Activated CD4-positive, alpha-beta T cell treated with anti-CD3 and anti-CD28 coated beads for 1 hour (primary cell): ENCODE measurements around the gene DMD.
"Not testable (repeated sequence)": the region's sequence is repeated elsewhere in the genome, so short reads cannot be mapped to it uniquely, and the experiment has no call there.

ENCODE experiments used
- DNase-seq: peaks from one replicate; pipeline ENCODE4 v3.0.0-alpha.2; 2020

DMD gene

GRCh38 chrX:33149085-33149484 is 62.3 kb downstream of the DMD start:
- no peak for DNase-seq

DNA sequence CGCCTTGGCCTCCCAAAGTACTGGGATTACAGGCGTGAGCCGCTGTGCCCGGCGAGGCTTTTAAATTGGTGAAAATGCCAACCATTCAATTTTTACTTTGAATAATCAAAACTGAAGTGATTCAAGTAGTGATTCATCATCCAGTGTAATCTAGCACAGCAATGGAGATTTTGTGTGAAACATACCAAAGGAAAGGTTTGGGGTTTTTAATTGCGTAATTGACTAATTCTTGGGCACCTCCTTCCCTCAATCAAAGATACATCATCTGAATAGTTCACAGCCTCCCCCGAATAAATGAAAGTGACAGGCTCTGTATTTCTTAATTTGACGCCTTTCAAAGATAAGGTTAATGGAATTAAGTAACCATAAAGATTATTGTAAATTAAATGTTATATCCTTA is 69.0 kb downstream of the DMD start:
- DNase-seq = no peak

- no peak for DNase-seq
These were observed 72.6 kb downstream of the DMD start for GRCh38 chrX:33138677-33139249.

- no peak for DNase-seq
These were observed 77.2 kb downstream of the DMD start for GRCh38 chrX:33134164-33134563.

DNA sequence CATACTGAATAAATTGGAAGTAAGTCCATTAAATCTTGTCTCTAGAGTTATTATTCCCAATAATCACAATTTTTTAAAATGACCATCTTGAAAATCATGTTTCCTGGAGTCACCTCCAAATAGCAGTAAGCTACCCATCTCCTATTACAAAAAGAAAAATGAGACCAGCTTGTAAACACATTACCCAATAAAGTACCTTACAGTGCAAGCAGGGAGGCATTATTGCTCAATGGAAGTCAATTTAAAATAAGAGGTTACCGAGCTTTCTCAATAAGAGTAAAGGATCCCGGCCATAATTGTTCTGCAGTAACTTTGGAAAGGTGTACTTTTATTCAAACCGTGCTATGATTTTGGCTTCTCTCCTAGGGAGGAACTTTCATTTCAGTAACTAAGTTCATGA is 78.0 kb downstream of the DMD start:
- no peak for DNase-seq

- no peak for DNase-seq
These were observed 78.8 kb downstream of the DMD start for GRCh38 chrX:33132569-33132968.

- no peak for DNase-seq
These were observed 81.7 kb downstream of the DMD start for GRCh38 chrX:33129607-33130006.

- no peak for DNase-seq
These were observed 83.1 kb downstream of the DMD start for GRCh38 chrX:33128048-33128805.

DNA sequence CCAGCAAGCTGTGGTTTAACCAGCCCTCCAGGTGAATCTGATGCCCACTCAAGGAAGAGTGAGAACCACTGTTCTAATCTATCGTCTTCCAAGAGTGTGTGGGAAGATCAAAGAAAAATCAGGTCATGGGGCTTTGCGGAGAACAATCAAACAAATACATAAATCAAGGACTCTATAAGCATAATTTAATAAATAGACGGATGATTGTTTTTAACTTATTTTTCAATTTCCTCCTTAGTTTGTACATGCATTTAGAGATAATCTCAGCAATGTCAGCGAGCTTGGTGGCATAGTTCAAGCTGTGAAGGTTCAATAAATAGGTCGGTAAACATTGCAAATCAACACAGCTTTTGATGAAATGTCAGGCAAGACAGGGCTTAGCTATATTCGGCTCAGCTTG is 84.9 kb downstream of the DMD start:
- no peak for DNase-seq

DNA sequence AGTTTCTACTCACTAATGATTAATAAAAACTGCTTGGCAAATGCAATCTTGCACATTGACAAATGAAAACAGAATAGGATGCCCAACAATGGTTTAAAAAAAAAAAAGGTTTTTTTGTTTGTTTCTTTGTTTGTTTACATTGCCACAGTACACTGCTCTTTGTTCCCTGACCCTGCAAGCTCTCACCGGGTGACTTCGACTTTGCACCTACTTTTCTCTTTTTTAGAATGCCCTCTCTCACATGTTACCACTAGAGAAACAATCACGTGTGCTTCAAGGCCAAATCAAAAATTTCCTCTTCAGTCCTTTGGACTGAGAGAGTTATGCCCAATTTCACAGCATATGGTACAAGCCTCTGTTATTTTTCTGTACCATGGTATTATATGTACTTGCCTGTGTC is 101.5 kb downstream of the DMD start:
- DNase-seq = no peak

DNA sequence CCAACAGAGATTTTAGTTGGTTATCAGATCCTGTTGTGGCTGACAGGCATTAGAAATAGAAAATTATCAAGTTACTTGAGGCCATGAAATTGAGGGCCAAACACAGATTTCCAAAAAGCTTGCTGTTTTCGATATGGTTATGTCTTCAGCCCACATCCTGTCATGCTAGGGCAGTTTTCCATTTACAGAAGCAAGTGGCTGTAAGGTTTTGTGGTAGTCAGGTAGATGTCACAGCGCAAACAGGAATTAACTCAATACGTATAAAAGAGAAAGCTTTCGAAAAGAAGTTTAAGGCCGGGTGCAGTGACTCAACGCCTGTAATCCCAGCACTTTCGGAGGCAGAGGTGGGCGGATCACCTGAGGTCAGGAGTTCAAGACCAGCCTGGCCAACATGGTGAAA is 104.6 kb downstream of the DMD start:
- DNase-seq = no peak

- no peak for DNase-seq
These were observed 116.3 kb downstream of the DMD start for GRCh38 chrX:33095079-33095478.

DNA sequence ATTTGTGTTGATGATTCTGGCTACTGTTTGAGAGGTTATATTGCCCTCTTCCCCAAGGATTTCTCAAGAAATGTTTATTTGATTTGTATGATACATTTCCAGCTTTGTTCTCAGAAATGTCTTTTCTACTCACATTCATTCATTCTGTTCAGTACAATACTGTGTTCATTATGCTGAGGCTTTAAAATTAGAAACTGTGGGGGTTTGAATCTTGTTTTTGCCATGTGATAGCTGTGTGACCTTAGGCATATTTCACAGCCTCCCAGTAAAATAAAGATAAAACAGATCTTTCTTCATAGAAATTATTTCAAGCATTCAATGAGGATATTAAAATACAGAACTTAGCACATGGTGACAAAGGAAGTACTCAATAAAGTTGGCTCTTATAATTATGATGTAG is 123.9 kb downstream of the DMD start:
- no peak for DNase-seq

DNA sequence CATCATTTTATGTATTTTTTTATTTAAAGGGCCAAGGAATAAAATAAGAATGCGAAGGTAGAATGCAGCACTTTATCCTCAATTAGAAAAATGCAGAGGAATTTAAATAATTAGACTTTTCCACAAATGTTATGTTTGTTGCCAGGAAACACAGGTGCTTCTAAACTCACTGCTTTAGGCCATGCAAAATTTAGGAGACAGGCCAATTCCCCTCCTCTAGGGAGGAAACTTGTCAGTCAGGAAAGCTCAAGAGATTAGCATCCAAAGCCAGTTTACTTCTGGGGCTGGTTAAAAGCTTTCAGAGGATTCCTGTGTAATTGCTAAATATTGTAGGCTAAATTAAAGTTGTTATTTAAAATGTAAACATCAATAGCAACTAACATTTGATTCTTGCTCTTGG is 124.5 kb downstream of the DMD start:
- DNase-seq = no peak

- no peak for DNase-seq
These were observed 129.0 kb downstream of the DMD start for GRCh38 chrX:33082371-33082770.

DNA sequence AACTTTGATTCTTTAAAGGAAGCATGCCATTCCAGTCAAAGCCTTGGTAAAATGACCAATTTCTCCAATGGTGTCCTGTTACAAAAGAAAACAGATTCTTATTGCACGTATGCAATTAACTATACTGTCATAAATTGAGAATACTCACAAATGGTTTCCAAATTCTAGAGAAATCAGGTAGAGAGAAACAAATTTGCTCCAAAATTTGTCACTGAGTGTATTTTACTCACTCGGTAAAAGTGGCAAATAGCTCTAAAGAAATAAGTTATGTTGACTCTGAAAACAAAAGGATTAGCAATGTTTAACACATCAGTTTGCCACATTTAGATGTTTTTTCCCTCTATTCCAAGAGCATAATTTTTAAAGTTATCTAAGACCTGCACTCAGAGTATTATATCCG is 133.1 kb downstream of the DMD start:
- no peak for DNase-seq

DNA sequence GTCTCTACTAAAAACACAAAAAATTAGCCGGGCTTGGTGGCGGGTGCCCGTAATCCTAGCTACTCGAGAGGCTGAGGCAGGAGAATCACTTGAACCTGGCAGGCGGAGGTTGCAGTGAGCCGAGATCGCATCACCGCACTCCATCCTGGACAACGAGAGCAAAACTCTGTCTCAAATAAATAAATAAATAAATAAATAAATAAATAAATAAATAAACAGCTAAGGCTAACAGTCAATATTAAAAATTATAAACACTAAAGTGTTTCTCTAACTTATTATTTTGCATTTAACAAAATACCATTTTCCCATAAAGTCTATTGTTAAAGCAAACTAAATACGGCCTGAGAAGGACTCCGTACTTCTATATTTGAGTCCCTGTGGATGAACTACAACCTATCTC is 137.7 kb downstream of the DMD start:
- DNase-seq = not testable (repeated sequence)

DNA sequence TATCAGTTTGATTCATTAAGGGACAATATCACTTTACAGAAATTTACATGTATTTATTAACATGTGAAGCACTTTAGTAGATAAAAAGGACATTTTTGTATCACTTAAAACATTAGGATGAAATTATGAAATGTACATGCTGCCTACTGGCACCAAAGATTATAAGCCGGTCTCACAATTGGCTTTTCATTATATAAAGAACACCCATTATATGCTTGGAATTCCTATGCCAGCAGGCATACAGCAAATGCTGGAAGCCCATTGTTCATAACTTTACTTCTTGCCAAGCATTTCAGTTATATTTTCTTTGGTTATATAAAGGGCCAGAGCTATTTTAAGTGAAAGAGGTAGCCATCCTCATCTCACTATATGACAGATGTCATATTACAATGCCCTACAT is 145.9 kb downstream of the DMD start:
- DNase-seq = no peak

- DNase-seq = no peak
These were observed 149.3 kb downstream of the DMD start for GRCh38 chrX:33062041-33062440.

GRCh38 chrX:33053001-33053400 is 158.3 kb downstream of the DMD start:
- no peak for DNase-seq

DNA sequence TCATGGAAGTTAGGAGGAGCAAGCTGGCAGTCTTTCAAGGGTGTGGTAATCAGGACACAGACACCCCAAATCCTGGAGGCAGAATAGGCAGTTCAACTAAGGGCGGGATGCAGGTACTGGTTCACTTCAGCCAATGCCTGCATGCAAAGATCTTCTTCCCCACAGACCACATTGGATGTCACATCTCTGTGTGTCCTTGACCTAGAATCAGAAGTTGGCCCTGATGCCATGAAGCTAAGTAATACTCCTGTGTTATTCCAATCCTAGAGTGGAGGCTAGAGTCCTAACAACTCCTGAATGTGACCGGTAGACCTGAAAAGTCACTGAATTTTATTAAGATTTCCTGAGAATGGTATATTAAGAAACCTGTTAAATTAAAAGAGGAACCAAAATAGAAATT is 165.5 kb downstream of the DMD start:
- DNase-seq = no peak

DNA sequence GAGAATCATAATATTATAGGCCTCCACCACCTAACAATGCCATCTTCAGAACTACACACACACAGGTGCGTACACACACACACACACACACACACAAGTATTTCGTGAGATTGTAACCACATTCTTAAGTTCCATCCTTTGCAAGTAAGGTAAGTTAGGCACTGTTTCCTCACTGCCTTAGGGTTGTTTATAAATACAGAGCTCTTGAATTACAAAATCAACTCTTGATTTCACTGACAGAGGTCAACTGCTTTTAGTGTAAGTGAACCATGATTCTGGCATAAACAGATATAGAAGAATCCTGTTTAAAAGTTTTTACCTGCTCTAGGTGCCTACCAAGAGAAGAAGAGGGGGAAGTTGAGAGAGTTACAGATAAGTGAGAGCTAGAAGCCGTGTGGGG is 166.1 kb downstream of the DMD start:
- no peak for DNase-seq

DNA sequence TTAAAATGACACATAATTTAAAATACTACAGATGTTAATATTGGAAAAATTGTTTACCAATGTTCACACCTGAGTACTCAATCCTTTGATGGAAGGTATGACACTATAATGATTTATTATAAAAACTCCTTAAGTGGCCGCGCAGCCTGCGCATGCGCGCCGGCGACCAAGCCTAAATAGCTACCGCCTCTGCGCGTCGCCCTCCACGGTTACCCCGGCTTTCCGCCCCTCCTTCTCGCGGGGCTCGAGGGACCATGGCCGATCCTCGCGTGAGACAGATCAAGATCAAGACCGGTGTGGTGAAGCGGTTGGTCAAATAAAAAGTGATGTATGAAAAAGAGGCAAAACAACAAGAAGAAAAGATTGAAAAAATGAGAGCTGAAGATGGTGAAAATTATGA is 170.2 kb downstream of the DMD start:
- no peak for DNase-seq

DNA sequence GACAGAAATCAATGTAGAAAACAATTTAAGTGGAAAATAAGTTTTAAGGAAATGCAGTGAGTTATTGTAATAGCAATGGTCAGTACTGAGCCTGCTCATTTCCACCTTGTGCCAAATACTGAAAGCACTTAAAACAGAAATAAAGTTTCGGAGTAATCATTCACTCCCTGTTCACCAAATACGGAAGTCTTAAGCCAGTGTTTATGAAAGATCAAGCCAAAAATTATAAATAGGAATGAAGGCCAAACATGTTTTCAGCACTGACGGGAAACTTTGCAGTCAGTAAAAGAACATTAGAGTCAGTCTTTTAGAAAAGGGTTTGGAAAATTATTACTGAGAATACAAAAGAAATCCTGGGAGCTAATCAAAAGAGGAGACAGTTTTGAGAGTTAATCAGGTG is 178.6 kb downstream of the DMD start:
- no peak for DNase-seq

DNA sequence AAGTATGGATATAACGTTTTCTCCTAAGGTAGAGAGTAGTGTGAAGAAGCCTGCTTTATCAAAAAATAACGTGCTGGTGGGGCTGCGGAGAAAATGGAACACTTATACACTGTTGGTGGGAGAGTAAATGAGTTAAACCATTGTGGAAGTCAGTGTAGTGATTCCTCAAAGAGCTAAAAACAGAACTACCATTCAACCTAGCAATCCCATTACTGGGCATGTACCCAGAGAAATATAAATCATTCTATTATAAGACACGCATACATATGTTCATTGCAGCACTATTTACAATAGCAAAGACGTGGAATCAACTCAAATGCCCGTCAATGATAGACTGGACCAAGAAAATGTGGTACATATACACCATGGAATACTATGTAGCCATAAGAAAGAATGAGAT is 196.4 kb downstream of the DMD start:
- no peak for DNase-seq
